Activated T-helper 1 cell treated with anti-CD3 and anti-CD28 coated beads, Interleukin-12 subunit alpha, Interleukin-12 subunit beta, Interleukin-2, Interleukin-4 antibody, amounts not matched to agents 30 ng/mL and 10 ng/mL and 1 ng/mL, durations not matched to agents 14 hours and 24 hours and 36 hours (primary cell): Measurements from ENCODE around the gene TMEM52B. TPM values are rescaled to one million over a fixed set of nuclear protein-coding genes. Genes with fewer than 3 reads are reported as not detected.
"Not testable (repeated sequence)": the region's sequence is repeated elsewhere in the genome, so short reads cannot be mapped to it uniquely, and the experiment has no call there.

Experiments used
- DNase-seq: peaks from one replicate; pipeline ENCODE4 v3.0.0; 2021; ENCODE audit warnings: low spot score
- H3K27ac Mint-ChIP-seq: one replicate; pipeline ENCODE4 v1.8.0; 2021; ENCODE audit warnings: mild to moderate bottlenecking, mixed read lengths
- H3K27me3 Mint-ChIP-seq: one replicate; pipeline ENCODE4 v1.8.0; 2022; ENCODE audit warnings: mild to moderate bottlenecking, moderate library complexity, mixed read lengths; ENCODE audit not compliant: insufficient read depth
- H3K36me3 Mint-ChIP-seq: one replicate; pipeline ENCODE4 v1.8.0; 2021; ENCODE audit warnings: low read depth, mixed read lengths
- H3K4me1 Mint-ChIP-seq: one replicate; pipeline ENCODE4 v1.8.0; 2021; ENCODE audit warnings: low read depth, mixed read lengths
- H3K4me3 Mint-ChIP-seq: one replicate; pipeline ENCODE4 v1.8.0; 2021; ENCODE audit warnings: mild to moderate bottlenecking, moderate library complexity, mixed read lengths
- H3K9me3 Mint-ChIP-seq: one replicate; pipeline ENCODE4 v1.8.0; 2021; ENCODE audit warnings: mixed read lengths
- intact Hi-C: fragments of 100-400 bp; cut with micrococcal nuclease; formaldehyde crosslinking; loops from one replicate; pipeline ENCODE4 v1.15.1; 2024
- total RNA-seq: library from RNA; stranded (reverse); gene quantifications from 2 replicates; pipeline ENCODE4 v1.2.3, GENCODE V29; 2022

Gene TMEM52B
- total RNA-seq, 1 donor from 2014 or later: not detected

DNA sequence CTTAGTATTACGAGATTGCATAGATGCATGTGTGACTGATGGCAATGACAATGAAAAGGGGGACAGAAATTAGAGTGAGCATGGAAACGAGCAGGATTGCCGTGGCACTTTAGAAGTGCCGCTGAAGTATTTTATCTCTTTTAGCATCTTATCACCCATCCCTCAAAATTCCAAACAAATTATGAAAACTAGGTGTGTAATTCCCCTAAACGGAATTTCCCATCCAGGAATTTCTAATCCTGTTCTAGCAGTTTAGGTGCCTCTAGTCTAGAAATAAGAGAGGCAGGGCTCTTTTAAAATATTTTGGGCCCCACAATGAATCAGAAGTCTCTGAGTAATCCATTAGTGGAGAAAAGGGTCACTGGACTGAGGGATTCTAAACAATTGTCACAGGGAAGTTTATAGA lies 947 bp downstream of the TMEM52B start:
- H3K9me3 Mint-ChIP-seq: no peaks in the 10 kb centered on the region
- H3K4me3 Mint-ChIP-seq: no peak overlapping the region
- intact Hi-C loops: no loop called here
- peaks cover 19% of the 10 kb centered on the region for H3K27me3 Mint-ChIP-seq
- H3K36me3 Mint-ChIP-seq: no peaks in the 10 kb centered on the region
- no peak overlapping the region for H3K27ac Mint-ChIP-seq
- H3K4me1 Mint-ChIP-seq: no peaks in the 10 kb centered on the region
- DNase-seq: no peak

DNA sequence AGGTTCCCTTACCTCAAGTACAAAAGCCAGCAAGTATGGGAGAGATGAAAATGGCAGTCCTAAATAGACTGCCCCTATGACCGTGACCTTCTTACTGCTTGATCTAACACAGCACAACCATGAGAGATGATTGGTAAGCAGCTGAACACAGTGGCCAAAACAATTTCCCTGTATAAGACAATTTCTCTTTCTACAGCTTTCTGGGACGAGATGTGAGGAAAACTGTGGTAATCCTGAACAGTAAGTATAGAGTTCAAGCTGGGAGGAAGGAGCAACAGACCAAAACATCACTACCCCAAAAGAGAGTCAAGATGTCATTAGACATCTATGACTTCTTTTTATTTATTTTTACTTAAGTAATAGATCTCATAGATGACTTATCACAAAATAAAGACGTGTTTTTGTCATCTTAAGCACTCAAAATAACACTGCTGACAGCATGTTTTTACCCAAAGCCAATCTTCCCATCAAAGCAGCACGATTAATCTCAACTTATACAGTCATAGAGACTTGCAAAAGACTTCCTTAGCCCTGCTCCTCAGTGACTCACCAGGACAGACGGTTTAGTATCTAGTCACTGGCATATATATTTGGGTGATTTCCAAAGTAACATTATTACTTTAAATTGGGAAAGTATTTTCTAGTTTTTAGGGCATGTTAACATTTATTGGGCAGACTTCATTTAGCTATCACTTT lies 3.7 kb downstream of the TMEM52B start:
- H3K27me3 Mint-ChIP-seq: peaks cover 26% of the 10 kb centered on the region
- H3K36me3 Mint-ChIP-seq: no peaks in the 10 kb centered on the region
- DNase-seq: no peak
- H3K9me3 Mint-ChIP-seq: no peaks in the 10 kb centered on the region
- no peak overlapping the region for H3K4me3 Mint-ChIP-seq
- H3K27ac Mint-ChIP-seq: no peak overlapping the region
- no peaks in the 10 kb centered on the region for H3K4me1 Mint-ChIP-seq
- intact Hi-C loops: no loop called here

DNA sequence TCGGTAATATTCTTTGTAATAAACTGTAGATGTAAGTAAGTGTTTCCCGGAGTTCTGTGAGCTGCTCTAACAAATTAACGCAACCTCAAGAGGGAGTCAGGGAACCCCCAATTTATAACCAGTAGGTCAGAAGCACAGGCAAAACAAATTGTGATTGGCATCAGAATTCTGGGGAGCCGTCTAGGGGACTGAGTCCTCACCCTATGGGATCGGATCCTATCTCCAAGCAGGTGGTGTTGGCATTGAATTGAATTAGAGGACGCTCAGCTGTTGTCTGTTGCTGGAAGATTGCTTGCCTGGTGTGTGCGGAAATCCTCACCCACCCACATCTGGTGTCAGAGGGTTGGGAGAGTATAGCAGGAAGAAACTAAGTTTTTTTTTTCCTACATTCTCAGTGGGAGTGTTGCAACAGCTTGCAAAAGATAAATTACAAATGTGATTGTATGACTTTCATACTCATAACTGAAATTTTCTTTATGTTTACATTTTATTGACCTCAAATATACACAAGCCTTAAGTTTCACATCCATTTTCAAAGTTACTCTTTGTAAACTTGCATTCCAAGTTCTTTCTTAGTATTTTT lies 5.5 kb downstream of the TMEM52B start:
- Mint-ChIP-seq H3K9me3 (no peaks in the 10 kb centered on the region), H3K27me3 (peaks cover 26% of the 10 kb centered on the region), H3K4me3 (no peak overlapping the region), H3K36me3 (no peaks in the 10 kb centered on the region), H3K4me1 (no peaks in the 10 kb centered on the region), H3K27ac (no peak overlapping the region)
- DNase-seq: no peak
- intact Hi-C loops: no loop called here

DNA sequence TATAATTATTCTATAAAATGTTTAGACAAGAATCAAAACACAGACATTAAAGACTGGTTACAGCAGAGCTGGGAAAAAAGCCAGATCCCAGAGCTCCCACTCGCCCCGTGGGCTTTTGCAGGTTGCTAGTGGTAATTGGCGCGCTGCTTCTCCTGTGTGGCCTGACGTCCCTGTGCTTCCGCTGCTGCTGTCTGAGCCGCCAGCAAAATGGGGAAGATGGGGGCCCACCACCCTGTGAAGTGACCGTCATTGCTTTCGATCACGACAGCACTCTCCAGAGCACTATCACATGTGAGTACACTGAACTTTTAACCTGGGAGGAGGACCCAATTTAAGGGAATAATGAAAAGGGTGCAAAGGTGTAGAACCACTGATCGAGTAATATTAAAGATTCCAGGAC lies 7.5 kb downstream of the TMEM52B start:
- Mint-ChIP-seq H3K4me3 (no peak overlapping the region), H3K27ac (no peak overlapping the region), H3K4me1 (peaks cover 6% of the 10 kb centered on the region), H3K36me3 (no peaks in the 10 kb centered on the region), H3K27me3 (peaks cover 31% of the 10 kb centered on the region), H3K9me3 (no peaks in the 10 kb centered on the region)
- no peak for DNase-seq
- intact Hi-C loops: no loop called here

DNA sequence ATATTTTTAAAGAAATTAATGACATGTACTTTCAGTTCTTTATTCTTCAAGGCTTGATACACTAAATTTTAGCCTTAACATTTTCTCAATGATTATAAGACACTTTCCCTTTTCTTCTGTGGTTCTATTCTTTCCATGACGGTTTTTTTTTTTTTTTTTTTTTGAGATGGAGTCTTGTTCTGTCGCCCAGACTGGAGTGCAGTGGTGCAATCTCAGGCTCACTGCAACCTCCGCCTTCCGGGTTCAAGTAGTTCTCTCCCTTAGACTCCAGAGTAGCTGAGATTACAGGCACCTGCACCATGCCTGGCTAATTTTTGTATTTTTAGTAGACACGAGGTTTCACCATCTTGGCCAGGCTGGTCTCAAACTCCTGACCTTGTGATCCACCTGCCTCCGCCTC lies 8.1 kb downstream of the TMEM52B start:
- H3K36me3 Mint-ChIP-seq, intact Hi-C loops, H3K9me3 Mint-ChIP-seq, DNase-seq, H3K4me1 Mint-ChIP-seq, H3K4me3 Mint-ChIP-seq, H3K27ac Mint-ChIP-seq: not testable (repeated sequence)
- H3K27me3 Mint-ChIP-seq: peaks cover 33% of the 10 kb centered on the region

DNA sequence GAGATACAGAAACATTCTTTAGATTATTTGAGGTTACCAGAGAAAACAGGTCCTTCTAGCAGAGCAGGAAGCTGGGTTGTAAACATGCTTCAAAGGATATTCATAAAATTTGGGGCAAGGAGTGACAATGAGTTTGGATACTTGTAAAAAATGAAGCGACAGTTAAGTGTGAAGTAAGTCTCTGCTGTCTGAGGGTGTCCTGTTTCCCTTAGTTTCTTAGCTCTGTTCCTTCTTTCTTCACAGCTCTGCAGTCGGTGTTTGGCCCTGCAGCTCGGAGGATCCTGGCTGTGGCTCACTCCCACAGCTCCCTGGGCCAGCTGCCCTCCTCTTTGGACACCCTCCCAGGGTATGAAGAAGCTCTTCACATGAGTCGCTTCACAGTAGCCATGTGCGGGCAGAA lies 10.8 kb downstream of the TMEM52B start:
- Mint-ChIP-seq H3K36me3 (no peaks in the 10 kb centered on the region), H3K27ac (no peak overlapping the region), H3K9me3 (no peaks in the 10 kb centered on the region), H3K27me3 (peaks cover 35% of the 10 kb centered on the region), H3K4me3 (no peak overlapping the region), H3K4me1 (peaks cover 6% of the 10 kb centered on the region)
- DNase-seq: no peak
- intact Hi-C loops: loop anchor here (1.0 kb wide), 2 partner anchors 36 to 441 kb away; no protein-coding TSS in a partner anchor

DNA sequence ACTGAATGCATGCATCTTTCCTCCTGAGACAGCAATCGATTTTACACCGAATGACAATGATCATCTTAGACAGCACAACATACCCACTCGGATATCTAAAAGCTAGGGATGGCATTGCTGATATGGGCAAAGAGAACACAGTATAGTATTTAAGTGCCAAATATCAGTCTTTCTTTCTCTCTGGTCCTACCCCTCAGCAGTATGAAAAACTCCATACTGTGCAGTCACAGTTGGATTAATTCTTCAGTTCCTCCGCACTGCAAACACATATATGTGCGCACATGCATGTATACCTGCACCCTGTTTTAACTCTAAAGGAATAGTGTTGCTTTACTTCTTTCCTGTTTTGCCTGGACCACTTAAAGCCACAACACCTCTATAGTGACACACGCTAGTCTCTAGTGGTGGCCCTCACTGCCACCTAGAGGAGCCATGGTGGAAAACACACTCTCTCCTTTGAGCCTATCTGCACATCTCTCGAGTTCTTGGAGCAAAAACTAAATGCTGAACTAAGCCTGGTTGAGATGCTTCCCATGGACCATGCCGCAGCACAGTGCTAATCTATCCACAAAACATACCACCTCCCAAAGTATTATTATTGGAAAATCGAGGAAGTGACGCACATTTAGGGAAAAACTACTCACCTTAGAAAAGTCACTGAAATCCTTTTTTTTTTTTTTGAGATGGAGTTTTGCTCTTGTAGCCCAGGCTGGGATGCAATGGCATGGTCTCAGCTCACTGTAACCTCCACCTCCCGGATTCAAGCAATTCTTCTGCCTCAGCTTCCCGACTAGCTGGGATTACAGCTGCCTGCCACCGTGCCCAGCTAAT lies 11.9 kb downstream of the TMEM52B start:
- intact Hi-C loops: loop anchor here (1.0 kb wide), 2 partner anchors 37 to 442 kb away; no protein-coding TSS in a partner anchor
- Mint-ChIP-seq H3K4me3 (no peak overlapping the region), H3K27ac (no peak overlapping the region)

DNA sequence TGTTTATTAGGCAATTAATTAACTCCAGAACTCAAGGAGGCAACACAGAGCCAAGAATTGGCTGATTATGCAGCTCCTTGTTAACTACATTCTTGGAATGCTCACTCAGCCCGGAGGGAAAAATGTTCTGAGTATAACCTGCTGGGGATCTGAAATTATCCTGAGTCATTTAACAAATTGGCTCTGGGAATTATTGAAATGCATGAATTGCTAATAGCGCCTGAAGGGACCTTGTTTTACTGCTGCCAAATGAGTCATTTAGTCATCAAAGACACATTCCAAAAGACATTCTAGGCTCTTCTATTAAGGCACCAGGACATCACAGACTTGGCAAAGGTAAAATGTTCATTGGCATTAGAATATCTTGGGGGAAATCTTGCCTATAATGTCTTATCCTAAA lies 13.0 kb downstream of the TMEM52B start:
- no peaks in the 10 kb centered on the region for H3K9me3 Mint-ChIP-seq
- DNase-seq: no peak
- no peak overlapping the region for H3K27ac Mint-ChIP-seq
- H3K27me3 Mint-ChIP-seq: peaks cover 32% of the 10 kb centered on the region
- no peaks in the 10 kb centered on the region for H3K36me3 Mint-ChIP-seq
- intact Hi-C loops: no loop called here
- H3K4me3 Mint-ChIP-seq: no peak overlapping the region
- peaks cover 6% of the 10 kb centered on the region for H3K4me1 Mint-ChIP-seq

More for the DNA sequence above, 11.9 kb downstream of the TMEM52B start:
- H3K27me3 Mint-ChIP-seq: peaks cover 35% of the 10 kb centered on the region
- DNase-seq: peak; percentile 23
- H3K4me1 Mint-ChIP-seq: peaks cover 6% of the 10 kb centered on the region
- no peaks in the 10 kb centered on the region for H3K9me3 Mint-ChIP-seq
- H3K36me3 Mint-ChIP-seq: no peaks in the 10 kb centered on the region

DNA sequence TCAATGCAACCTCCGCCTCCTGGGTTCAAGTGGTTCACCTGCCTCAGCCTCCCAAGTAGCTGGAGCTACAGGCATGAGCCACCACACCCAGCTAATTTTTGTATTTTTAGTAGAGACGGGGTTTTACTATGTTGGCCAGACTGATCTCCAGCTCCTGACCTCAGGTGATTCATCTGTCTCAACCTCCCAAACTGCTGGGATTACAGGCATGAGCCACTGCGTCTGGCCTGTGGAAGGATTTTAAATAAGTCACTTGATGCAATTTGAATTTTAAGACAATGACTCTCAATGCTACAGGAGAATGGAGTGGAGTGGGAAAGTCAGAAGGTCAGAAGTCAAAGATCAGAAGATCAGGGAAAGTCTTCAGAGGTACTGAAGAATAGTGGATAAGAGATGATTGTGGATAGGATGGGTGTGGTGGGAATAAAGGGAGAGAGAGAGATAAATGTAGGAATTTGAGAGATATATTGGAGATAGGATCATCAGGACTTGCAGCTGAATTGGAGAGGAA lies 15.4 kb downstream of the TMEM52B start:
- H3K27ac Mint-ChIP-seq: no peak overlapping the region
- no peak overlapping the region for H3K4me3 Mint-ChIP-seq
- H3K36me3 Mint-ChIP-seq: no peaks in the 10 kb centered on the region
- intact Hi-C loops: no loop called here
- H3K9me3 Mint-ChIP-seq: no peaks in the 10 kb centered on the region
- DNase-seq: no peak
- peaks cover 32% of the 10 kb centered on the region for H3K27me3 Mint-ChIP-seq
- peaks cover 6% of the 10 kb centered on the region for H3K4me1 Mint-ChIP-seq

DNA sequence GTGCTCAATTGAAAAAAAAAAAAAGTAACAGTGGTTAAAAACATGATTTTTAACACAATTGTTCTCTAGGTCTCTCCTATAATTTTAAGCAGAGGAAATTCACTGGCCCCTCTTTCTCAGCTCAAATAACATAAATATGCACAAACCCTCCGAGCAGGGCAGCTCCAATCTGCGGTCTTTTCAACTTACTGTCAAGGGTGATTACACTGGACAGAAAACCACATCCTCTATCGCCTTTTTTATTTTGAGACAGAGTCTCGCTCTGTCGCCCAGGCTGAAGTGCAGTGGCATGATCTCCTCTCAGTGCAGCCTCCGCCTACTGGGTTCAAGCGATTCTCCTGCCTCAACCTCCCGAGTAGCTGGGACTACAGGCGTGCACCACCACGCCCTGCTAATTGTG lies 17.4 kb downstream of the TMEM52B start:
- Mint-ChIP-seq H3K4me3 (no peak overlapping the region), H3K27me3 (peaks cover 21% of the 10 kb centered on the region)
- no peak for DNase-seq

DNA sequence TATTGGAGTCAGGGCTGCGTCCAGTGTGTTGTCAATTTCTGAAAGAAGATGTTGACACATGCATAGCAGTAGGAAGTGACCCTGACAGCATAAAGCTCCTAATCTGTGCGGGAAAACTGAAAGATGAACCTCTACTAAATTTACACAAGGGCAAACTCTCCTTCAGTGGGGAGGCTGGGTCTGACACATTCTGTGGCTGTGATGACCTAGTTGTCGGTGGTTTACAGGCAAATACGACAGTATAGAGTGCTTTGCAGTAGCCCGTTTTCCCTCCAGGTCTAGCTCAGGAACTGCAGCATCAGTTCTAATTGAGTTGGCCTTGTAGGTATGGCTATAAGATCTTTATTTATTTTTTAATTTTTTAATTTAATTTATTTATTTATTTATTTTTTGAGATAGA lies 19.0 kb downstream of the TMEM52B start:
- H3K4me3 Mint-ChIP-seq: no peak overlapping the region
- H3K4me1 Mint-ChIP-seq: no peaks in the 10 kb centered on the region
- intact Hi-C loops: no loop called here
- no peak for DNase-seq
- no peak overlapping the region for H3K27ac Mint-ChIP-seq
- H3K27me3 Mint-ChIP-seq: peaks cover 17% of the 10 kb centered on the region
- H3K9me3 Mint-ChIP-seq: no peaks in the 10 kb centered on the region
- H3K36me3 Mint-ChIP-seq: no peaks in the 10 kb centered on the region

More for the DNA sequence above, 17.4 kb downstream of the TMEM52B start:
- no peaks in the 10 kb centered on the region for H3K9me3 Mint-ChIP-seq
- H3K36me3 Mint-ChIP-seq: no peaks in the 10 kb centered on the region
- no peak overlapping the region for H3K27ac Mint-ChIP-seq
- intact Hi-C loops: no loop called here
- H3K4me1 Mint-ChIP-seq: no peaks in the 10 kb centered on the region

DNA sequence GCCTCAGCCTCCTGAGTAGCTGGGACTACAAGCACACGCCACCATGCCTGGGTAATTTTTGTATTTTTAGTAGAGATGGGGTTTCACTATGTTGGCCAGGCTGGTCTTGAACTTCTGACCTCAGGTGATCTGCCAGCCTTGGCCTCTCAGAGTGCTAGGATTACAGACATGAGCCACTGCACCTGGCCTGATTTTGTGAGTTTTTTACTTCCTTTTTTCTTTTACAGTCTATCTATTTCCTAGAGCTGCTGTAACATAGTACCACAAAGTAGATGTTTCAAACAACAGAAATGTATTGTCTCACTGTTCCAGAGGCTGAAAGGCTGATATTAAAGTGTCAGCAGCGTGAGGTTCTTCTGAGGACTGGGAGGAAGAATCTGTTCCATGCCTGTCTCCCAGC lies 25.7 kb downstream of the TMEM52B start:
- H3K9me3 Mint-ChIP-seq, intact Hi-C loops, H3K36me3 Mint-ChIP-seq, H3K4me1 Mint-ChIP-seq, H3K27ac Mint-ChIP-seq, DNase-seq, H3K4me3 Mint-ChIP-seq: not testable (repeated sequence)
- peaks cover 25% of the 10 kb centered on the region for H3K27me3 Mint-ChIP-seq
